GM06990 (cell line): ENCODE measurements around the gene MDK.
"Not testable (repeated sequence)": the region's sequence is repeated elsewhere in the genome, so short reads cannot be mapped to it uniquely, and the experiment has no call there.

ENCODE experiments used
- DNase-seq: peaks from one replicate; pipeline ENCODE4 v3.0.0-alpha.2; 2011; ENCODE audit not compliant: insufficient read length; ENCODE audit errors: extremely low read depth
- H3K27me3 ChIP-seq: replicated peaks from 2 replicates; pipeline ENCODE4 v1.6.0; 2011; ENCODE audit warnings: low read length; ENCODE audit not compliant: control insufficient read depth, insufficient read depth
- H3K36me3 ChIP-seq: 2 replicates; pipeline ENCODE4 v1.5.1; 2011; ENCODE audit warnings: low read length; ENCODE audit not compliant: control insufficient read depth, insufficient read depth
- H3K4me3 ChIP-seq: replicated peaks from 2 replicates; pipeline ENCODE4 v1.5.1; 2011; ENCODE audit warnings: low read depth, mild to moderate bottlenecking, control low read depth, low read length
- TF ChIP-seq, protein P1 (sequence below): IDR thresholded peaks from 2 replicates; pipeline ENCODE4 v1.5.1; 2011; ENCODE audit warnings: low read length, control low read depth, mild to moderate bottlenecking, inconsistent platforms; ENCODE audit not compliant: insufficient read depth, poor library complexity, severe bottlenecking

The MDK gene

DNA sequence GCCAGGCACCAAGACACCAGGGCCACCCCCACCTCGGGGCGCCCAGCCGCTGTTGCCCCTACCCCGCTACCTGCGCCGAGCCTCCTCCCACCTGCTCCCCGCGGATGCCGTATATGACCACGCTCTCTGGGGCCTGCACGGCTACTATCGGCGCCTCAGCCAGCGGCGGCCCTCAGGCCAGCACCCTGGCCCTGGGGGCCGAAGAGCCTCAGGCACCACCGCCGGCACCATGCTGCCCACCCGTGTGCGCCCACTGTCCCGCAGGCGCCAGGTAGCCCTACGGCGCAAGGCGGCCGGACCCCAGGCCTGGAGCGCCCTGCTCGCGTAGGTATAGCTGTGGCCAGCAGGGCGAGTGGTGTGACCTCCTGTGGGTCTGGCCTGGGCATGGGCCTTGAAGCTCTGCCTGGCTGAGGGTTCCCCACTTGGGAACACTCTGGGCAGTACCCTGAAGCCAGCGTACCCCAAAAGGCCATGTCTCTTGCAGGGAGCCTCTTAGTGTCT is 14.8 kb upstream of the MDK start:
- DNase-seq: no peak
- TF ChIP-seq, protein P1, sequence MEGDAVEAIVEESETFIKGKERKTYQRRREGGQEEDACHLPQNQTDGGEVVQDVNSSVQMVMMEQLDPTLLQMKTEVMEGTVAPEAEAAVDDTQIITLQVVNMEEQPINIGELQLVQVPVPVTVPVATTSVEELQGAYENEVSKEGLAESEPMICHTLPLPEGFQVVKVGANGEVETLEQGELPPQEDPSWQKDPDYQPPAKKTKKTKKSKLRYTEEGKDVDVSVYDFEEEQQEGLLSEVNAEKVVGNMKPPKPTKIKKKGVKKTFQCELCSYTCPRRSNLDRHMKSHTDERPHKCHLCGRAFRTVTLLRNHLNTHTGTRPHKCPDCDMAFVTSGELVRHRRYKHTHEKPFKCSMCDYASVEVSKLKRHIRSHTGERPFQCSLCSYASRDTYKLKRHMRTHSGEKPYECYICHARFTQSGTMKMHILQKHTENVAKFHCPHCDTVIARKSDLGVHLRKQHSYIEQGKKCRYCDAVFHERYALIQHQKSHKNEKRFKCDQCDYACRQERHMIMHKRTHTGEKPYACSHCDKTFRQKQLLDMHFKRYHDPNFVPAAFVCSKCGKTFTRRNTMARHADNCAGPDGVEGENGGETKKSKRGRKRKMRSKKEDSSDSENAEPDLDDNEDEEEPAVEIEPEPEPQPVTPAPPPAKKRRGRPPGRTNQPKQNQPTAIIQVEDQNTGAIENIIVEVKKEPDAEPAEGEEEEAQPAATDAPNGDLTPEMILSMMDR: no peak
- Histone ChIP-seq H3K27me3 (no peaks in the 10 kb centered on the region), H3K36me3 (peaks cover 13% of the 10 kb centered on the region), H3K4me3 (no peak overlapping the region)

- DNase-seq: peak; percentile 72
Observed at GRCh38 chr11:46367244-46367915, 14.1 kb upstream of the MDK start.

GRCh38 chr11:46367916-46368267 is 13.6 kb upstream of the MDK start:
- no peak for DNase-seq
- H3K36me3 ChIP-seq: peaks cover 17% of the 10 kb centered on the region
- no peak overlapping the region for H3K4me3 ChIP-seq
- no peaks in the 10 kb centered on the region for H3K27me3 ChIP-seq
- TF ChIP-seq, protein P1: no peak

More at GRCh38 chr11:46367244-46367915, 14.1 kb upstream of the MDK start:
- no peak overlapping the region for H3K4me3 ChIP-seq
- peaks cover 18% of the 10 kb centered on the region for H3K36me3 ChIP-seq
- TF ChIP-seq, protein P1: peak; percentile 92
- H3K27me3 ChIP-seq: no peaks in the 10 kb centered on the region

DNA sequence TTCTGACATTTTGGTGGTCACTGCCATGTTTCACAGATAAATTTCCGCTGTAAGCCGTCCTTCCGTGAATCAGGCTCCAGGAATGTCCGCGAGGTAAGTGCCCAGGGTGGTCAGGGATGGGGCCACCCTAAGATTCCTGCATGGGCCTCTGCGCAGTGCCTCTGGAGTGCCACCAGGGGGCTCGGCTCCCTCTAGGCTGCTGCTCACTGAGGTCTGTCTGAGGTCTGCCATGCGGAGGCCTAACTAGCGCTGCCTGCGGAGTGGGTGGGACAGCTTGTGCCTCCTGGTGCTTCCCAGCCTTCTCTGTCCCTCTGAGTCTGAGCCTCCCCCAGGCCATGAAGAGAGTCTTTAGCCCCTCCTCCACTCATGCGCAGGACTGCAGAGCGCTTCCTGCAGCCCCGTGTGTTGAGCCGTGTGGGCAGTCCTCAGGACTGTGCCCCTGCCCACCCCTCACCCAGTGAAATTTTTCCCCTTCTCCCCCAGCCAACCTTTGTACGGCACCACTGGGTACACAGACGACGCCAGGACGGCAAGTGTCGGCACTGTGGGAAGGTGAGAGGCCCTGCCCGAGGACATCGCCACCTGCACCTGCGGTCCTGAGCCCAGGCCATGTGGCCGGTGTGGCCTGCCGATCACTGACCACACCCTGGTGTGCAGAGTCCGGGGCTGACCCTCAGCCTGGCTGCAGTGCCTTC is 11.9 kb upstream of the MDK start:
- H3K27me3 ChIP-seq: no peaks in the 10 kb centered on the region
- DNase-seq: no peak
- peaks cover 21% of the 10 kb centered on the region for H3K36me3 ChIP-seq
- TF ChIP-seq, protein P1: peak; percentile 94
- no peak overlapping the region for H3K4me3 ChIP-seq

DNA sequence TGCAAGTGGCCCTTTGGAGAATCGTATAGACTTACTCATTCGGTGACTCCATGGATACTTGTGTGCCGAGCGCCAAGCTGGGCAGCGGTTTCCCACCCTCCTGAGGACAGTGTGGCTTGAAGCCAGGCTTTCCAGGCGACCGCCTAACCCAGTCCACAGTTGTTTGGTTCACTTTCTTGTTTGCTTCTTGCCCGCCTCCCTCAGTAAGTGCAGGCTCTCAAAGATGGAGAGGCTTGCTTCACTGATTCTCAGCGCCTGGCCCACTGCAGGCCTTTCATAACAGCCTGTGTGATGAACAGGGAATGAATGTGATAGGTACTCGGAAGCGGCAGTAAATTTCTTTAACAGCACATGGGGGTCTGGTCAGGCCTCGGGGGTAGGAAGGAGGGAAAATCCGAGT is 11.2 kb upstream of the MDK start:
- TF ChIP-seq, protein P1: no peak
- DNase-seq: no peak
- H3K4me3 ChIP-seq: no peak overlapping the region
- peaks cover 27% of the 10 kb centered on the region for H3K36me3 ChIP-seq
- no peaks in the 10 kb centered on the region for H3K27me3 ChIP-seq

DNA sequence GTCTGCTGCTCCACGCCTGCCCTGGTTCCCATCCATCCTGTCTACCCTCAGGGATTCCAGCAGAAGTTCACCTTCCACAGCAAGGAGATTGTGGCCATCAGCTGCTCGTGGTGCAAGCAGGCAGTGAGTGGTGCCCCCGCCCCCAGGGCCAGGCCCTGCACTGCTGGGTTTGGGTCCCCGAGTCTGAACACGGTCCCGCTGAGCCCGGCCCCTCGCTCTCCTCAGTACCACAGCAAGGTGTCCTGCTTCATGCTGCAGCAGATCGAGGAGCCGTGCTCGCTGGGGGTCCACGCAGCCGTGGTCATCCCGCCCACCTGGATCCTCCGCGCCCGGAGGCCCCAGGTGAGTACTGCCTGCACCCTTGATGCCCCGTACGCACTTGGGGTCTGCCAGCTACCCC is 10.2 kb upstream of the MDK start:
- H3K36me3 ChIP-seq: peaks cover 34% of the 10 kb centered on the region

More for the DNA sequence above, 10.2 kb upstream of the MDK start:
- not testable (repeated sequence) for H3K27me3 ChIP-seq, DNase-seq, H3K4me3 ChIP-seq
